NCI-H446 (cell line): ENCODE measurements around the gene KIF22.

Source experiments
- DNase-seq, 2 experiments: peaks; one replicate each; lab custom pipeline; 2025; lab: John Stamatoyannopoulos, UW

The KIF22 gene

DNA sequence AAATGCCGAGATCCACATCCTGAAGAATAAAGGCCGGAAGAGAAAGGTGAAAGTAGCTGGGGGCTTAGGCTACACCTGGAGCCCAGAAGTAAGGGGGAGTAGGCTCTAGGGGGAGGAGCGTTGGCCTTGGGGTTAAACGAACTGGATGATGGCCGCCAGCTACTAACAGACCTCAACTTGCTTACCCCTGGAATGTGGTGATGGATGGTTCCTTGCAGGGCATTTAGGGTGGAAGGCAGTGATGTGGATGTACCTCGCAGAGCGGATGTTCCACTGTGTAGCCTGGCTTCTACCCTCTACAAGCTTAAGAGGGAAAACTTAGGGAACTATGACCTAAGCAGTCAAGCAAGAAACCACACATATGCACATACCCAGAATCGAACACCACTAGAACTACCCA, 13.5 kb downstream of the KIF22 start:
- DNase-seq, result no peak

GRCh38 chr16:29804455-29805231, 14.1 kb downstream of the KIF22 start:
- DNase-seq, result peak in 1 of 2 experiments; percentile 59

- peak; percentile 97 to 98 for DNase-seq
These were observed 14.9 kb downstream of the KIF22 start for GRCh38 chr16:29805232-29806098.

DNA sequence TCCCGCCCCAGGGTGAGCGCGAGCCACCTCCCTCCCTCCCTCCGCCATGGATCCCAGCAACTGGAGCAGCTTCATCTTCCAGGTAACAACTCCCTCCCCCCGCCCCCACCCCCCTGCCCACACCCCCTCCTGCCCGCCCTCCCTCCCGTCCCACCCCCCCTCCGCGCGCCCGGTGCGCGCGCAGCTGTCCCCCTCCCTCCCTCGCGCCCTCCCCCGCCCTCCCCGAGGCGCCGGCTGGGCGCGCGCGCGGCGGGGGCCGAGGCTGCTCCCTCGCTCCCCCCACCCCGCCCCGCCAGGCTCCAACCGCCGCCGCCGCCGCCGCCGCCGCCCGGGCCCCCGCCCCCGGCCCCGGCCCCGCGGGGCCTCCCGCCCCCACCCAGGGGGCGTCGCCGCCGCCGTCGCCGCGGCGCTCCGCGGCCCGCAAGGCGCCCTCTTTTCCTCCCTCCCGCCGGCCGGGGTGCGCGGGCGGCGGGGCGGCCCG, 15.6 kb downstream of the KIF22 start, which contains the start of gene MAZ:
MAZ (plus strand) TSS at position 431 of the 481 bp plus-strand sequence. CDS start 173 bp downstream, outside the sequence.
- DNase-seq, result peak in 1 of 2 experiments; percentile 78

- DNase-seq, result peak in 1 of 2 experiments; percentile 77
These were observed 16.3 kb downstream of the KIF22 start for GRCh38 chr16:29806641-29807425.

- peak; percentile 84 to 86 for DNase-seq
These were observed 17.1 kb downstream of the KIF22 start for GRCh38 chr16:29807426-29808218.

DNA sequence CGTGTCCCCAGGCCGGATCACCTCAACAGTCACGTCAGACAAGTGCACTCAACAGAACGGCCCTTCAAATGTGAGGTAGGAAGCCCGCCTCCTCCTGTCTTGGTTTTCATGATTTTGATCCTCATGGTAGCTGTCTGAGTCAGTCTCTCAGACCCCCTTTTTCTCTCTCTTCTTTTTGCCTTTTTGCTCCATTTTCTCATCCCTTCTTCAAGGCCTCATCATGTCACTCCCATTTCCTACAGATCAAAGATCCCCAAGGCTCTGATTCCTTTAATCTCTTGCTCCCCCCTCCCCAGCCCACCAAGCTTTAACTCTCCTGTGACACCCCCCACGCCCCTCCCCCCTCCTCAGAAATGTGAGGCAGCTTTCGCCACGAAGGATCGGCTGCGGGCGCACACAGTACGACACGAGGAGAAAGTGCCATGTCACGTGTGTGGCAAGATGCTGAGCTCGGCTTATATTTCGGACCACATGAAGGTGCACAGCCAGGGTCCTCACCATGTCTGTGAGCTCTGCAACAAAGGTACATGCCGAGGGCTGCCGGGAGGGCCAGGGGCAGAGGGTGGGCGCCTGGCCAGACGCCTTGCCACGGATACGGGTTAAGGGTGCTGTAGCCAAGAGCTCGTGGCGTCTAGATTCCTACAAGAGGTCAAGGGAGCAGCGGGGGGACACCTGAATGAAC, 17.8 kb downstream of the KIF22 start:
- no peak for DNase-seq

DNA sequence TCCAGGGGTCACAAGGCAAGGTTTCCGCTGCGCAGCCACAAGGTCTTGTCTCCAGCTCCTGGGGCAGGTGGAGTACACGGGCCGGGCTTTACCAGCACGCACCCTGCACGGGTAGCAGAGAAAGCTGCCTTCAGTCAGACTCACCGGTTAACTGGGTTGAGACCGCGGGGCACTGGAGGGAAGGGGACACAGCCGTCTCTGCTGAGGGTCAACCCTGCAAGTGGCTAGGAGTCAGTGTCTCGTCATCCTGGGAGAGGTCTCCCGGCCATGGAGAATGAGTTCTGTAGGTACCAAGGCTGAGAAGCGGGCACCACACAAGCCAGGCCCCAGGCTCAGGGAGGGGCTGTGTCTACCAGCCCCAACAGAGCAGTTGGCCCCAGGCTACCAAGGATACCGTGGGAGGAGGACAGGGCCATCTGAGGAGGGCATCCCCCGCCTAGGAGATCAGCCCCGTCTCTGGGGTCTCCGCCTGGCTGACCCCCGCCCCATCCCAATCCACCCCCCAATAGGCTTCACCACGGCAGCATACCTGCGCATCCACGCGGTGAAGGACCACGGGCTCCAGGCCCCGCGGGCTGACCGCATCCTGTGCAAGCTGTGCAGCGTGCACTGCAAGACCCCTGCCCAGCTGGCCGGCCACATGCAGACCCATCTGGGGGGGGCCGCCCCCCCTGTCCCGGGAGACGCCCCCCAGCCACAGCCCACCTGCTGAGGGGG, 18.6 kb downstream of the KIF22 start:
- no peak for DNase-seq

- DNase-seq, result no peak
These were observed 19.5 kb downstream of the KIF22 start for GRCh38 chr16:29809850-29810698.

- no peak for DNase-seq
These were observed 20.2 kb downstream of the KIF22 start for GRCh38 chr16:29810699-29811169.

- DNase-seq, result peak; percentile 74 to 92
These were observed 20.8 kb downstream of the KIF22 start for GRCh38 chr16:29811170-29811895.

DNA sequence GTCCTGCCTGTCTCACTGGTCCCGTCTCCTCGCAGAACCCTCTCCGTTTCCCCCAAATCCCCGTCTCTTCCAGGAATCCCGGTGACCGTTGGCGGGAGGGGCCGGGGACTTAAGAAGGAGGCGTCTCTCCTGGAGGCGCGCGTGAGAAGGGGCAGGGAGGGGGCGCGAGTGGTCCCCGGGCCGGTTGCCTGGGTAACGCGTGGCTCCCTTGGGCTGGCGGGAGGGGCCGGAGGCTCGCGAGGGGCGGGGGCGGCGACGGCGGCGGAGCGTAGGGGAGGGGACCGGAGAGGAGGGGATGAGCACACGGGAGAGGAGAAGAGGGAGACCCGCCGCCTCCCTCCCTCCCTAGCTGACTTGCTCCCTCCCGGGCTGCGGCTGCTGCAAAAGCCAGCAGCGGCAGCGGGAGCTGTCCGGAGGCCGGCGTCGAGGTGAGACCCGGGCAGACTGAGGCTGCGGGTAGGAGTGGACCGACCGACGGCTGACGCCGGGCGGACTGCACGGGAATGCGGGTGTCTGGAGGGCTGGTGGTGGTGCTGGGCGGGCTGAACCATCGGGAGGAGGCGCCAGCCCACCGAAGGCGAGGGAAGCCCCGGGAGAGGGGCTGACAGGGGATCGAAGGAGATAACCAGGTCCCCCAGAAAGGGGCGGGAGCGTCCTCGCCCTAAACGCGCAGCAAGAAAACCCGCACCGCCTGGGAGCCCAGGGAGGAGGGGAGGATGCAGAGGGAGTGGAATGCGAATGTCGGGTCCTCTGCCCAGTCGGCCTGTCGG, 21.5 kb downstream of the KIF22 start, which contains the start of gene PRRT2:
PRRT2 (plus strand) TSS at position 298 of the 770 bp plus-strand sequence. CDS start 862 bp downstream, outside the sequence.
- DNase-seq, result peak; percentile 38 to 66

GRCh38 chr16:29812754-29813643, 22.4 kb downstream of the KIF22 start:
- DNase-seq, result no peak

DNA sequence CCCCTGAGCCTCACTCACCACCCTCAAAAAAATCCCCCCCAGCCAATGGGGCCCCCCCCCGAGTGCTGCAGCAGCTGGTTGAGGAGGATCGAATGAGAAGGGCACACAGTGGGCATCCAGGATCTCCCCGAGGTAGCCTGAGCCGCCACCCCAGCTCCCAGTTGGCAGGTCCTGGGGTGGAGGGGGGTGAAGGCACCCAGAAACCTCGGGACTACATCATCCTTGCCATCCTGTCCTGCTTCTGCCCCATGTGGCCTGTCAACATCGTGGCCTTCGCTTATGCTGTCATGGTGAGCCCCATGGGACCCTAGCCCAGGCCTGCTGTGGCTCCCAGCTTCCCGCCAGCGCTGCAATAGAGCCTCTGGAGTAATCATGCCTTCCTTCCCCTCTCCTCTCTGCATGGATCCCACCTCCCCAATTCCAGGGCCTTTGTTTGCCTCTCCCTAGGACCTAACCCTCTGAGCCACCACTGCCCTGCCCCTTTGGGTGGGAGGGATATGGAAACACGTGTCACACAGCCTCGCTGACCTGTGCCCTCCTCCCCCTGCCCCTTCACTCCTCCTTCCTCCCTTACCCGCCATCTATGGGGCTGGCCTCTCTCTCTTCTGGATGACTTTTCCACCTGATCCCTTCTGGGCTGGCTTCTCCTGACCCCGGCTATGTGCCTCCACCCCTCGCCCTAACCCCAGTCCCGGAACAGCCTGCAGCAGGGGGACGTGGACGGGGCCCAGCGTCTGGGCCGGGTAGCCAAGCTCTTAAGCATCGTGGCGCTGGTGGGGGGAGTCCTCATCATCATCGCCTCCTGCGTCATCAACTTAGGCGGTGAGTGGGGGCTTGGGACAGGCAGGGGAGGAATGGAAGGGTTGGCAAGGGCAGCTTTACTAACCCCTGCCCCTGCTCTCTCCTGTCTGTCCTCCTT, 23.4 kb downstream of the KIF22 start:
- no peak for DNase-seq

- no peak for DNase-seq
These were observed 24.0 kb downstream of the KIF22 start for GRCh38 chr16:29814592-29814991.
